DMS153 (cell line): Measurements from ENCODE around the gene DOCK1.

Experiments used
- DNase-seq: peaks from one replicate; lab custom pipeline; 2025; lab: John Stamatoyannopoulos, UW

DOCK1 gene

DNA sequence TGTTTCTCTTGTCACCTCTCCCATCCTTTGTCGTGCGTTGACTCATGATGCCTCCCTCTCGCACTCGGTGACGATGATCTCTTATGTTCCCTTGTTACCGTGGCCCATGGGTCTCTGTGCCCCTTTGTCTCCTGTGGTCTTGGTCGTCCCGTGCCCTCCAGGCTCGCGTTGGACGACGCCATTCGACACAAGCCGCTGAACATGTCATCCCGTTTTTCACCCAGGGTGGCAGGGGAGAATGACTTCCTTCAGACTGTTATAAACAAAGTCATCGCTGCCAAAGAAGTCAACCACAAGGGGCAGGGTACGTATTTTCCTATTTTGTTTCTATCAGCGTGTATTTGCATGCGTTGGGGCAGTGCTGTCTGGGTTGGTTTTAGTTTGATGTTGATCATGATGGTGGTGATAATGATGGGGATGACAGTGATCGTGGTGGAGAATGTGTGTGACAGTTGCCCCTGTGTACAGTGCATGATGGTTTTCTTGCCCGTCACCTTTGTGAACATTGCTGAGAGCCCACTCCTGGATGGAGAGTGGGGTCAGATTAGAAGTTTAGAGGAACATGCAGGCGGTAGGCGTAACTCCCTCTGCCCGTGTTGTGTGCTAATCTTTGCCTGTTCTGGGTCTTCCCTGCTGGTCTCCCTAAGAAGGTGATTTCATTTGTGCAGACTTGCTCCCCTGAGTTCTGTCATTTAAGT is 107.0 kb downstream of the DOCK1 start:
- no peak for DNase-seq

DNA sequence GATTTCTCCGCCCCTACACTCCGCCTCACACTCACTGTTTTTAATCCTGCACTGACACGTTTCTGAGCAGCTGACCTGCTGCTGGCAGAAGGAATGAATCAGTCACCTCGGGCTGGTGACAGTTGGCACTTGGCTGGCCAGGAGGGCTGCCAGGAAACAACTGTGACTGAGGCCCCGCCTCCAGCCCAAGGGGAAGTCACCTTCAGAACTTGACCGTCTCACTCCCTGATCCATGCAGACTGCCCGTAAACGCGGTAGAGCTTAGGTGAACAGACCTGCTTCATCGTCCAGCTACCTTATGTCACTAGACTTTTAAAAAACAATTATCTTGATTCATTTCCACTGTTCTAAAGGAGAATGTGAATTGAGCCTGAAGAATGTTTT is 107.5 kb downstream of the DOCK1 start:
- peak; percentile 56 for DNase-seq

DNA sequence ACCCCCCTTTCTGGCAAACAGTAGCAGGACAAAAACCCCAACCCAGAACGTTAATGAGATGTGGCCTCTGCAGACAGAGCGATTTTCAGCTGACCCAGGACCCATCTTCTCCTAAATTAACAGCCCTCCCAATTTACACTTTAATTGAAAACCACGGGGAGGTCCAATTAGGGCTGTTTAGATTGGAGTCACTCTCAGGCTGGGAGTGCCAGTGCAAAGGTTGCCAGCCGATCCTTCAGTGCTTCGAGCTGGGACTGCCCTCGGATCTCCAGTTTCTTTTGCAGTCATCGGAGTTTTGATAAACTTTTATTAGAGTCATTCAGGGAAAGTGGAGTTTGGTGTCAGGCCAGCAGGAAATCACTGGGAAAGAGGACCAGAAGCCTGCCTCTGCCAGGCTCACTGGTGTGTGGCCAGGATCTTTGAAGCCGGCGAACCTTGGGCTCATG is 108.0 kb downstream of the DOCK1 start:
- DNase-seq = no peak

DNA sequence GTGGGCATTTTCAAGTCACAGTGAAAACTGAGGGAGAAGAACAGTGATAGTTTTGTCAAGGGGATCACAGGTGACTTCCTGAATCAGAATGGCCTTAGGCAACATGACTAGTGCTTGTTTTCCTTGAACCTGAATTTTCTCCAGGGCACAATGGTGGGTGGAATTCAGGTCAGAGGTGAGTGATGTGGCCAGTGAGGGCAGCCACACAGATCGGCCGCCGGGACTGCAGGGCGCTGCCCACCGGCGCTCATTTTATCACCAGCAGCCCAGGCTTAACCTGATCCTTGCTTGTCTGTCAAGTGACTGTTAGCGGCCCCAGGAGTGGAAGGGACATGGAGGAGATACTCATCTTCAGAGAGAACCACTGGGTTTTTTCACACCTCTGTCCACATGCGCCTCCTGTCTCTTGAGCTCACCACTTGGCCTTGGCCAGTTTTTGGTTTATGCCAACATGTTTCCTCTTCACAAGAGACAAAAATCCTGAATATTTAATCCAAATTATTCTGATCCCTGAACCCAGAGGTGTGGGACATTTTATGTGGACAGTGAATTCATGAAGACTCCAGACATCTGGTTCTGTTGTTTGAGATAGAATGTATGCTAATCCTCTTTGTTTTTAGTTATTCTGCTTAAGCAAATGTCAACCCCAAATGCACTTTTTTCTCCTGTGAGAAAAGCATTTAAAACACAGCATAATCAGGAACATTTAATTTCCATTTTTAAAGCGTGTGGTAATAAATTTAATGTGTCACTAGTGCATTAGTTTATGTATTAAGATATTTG is 108.7 kb downstream of the DOCK1 start:
- no peak for DNase-seq

DNA sequence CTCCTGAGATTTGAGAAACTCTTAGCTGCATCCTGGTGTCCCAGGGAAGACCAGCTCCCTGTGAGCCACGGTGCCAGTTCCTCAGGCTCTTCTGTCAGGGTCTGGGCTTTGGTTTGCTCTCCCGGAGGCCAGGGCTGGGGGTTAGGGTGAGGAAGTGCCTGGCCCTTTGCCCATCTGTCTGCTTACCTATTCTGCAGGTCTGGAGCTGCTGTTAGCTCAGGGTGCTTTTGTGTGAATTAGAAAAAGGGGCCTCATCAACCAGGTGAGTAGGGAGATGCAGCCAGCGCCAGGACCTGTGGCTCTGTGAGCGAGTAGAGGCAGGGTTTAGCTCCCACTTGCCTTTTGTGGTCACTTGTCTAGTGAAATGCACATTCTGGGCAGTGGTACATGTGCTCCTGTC is 109.4 kb downstream of the DOCK1 start:
- DNase-seq = no peak

DNA sequence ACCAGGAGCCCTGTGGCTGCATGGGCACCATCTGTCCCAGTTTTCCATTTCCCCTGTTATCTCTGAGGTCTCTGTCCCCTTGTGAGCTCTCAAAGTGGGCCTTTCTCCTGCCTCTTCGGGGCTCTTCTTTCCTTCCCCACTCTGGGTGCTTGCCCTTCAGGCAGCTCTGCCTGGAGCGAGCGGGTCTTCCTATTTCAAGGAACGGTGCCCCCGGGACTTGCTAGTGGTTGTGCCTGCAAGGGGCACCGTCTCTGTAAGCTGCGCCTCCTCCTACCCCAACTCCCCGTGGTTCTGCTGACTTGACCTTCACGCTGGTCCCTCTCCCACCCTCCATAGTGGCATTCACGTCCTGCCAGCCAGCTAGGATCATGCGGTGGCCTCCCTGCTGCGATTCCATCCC is 110.1 kb downstream of the DOCK1 start:
- DNase-seq = no peak

DNA sequence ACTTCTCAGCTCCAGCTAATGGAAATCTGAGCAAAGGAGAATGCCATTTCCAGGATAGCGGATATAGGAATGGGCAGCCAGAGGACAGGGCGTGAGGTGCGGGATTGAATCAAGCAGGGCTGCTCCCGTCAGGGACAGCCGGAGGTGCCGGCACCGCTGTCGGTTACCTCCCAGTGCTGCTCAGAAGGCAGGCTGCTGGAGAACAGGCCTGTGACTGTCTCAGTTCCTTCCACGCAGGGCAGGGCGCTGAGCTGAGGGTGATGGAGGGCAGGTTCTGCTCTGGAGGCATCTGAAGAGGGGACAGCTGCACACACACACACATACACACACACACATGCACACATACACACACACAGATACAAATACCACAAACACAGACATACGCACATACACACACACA is 111.1 kb downstream of the DOCK1 start:
- DNase-seq = no peak

DNA sequence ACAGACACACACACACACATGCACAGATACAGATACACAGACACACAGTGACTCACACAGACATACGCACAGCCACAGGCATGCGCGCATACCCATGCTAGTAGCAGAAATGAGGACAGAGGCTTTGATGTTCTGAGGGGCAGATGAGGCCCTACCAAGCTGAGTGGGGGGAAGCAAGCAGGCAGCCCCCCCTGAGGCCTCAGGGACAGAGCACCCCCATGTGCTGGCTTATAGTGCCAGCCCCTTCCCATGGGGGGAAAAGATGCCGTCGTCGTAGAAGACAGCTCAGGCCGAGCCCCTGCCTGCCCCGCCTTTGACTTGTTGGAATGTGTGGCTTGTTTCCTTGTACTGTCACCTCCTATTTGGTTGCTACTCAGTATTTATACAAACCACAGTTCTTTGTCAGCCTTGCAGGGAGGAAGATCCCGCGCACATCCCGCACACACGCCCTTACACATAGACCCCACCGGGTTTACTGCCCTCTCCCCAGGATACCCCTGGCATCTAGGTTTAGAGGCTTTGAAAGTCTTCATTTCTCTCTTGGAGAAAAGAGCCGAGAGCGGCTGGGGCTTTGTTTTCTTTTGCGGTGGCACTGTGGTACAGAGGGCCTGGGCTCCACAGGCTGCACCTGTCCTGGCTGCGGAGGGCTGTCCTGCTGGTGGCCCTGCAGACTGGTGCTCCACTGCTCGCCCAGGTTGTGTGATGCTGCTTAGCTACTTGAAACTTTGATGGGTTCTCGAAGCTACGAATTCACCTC is 112.5 kb downstream of the DOCK1 start:
- no peak for DNase-seq

DNA sequence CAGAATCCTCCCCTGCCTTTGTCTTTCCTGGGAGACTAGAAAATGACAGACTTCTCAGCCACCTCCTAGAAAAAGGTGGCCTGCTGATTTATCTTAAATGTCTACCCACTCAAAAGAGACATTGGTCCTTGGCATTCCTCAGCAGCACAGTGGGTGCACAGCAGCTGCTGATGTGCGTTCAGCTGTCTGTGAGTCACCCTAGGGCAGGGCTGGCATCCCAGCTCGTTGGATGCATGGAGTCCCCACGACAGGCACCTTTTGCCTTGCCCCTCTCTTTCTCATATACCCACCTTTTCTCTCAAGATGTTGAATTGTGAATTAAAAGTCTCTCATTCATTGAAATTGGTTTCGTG is 113.0 kb downstream of the DOCK1 start:
- DNase-seq = no peak

DNA sequence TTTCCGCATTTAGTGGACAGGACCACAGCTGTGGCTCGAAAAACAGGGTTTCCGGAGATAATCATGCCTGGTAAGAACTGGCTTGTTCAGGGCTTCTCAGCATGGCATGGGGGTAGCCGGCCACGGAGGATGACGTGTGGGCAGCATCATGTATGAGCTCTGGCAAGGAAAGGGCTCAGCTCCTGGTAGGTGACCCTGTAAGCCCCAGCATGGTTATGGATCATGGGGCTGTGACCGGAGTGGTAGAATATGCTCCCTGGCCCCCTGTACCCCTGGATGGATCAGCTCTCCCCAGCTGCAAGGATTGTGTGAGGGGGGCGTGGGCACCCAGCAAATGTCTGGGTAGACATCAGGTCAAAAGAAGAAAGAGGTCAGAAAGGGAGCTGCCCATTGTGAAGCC is 113.5 kb downstream of the DOCK1 start:
- DNase-seq = no peak

DNA sequence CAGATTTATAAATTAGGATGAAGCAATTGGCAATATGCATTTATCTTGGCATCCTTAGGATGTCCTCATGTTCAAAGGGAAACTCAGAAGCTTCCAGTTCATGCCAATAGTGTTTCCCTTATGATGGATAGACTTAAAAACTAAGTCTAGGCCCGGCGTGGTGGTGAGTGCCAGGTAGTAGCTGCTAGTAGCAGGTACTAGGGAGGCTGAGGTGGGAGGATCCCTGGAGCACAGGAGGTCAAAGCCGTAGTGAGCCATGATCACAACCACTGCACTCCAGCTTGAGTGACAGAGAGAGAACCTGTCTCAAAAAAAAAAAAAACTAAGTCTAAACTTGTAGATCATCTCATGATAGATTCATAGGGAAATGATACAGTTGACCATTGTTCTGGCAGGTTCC is 115.0 kb downstream of the DOCK1 start:
- no peak for DNase-seq

DNA sequence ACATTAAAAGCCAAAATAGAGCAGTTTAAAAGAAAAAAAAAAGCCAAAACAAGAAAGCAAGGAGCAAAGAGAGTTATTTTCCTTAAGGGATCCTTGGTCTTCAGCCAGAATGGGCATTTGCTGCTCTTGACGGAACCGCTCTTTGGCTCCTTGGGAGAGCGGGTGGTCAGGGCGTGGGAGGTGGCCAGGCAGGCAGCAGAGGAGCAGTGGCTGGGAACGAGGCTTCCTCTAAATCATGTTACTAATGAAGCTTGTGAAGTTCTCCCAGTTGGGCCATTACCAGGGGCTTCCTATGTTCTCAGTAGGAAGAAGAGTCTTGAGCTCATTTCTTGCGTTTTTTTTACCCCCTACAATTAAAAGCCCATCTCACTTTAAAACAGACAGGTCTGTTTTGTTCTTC is 116.6 kb downstream of the DOCK1 start:
- no peak for DNase-seq

DNA sequence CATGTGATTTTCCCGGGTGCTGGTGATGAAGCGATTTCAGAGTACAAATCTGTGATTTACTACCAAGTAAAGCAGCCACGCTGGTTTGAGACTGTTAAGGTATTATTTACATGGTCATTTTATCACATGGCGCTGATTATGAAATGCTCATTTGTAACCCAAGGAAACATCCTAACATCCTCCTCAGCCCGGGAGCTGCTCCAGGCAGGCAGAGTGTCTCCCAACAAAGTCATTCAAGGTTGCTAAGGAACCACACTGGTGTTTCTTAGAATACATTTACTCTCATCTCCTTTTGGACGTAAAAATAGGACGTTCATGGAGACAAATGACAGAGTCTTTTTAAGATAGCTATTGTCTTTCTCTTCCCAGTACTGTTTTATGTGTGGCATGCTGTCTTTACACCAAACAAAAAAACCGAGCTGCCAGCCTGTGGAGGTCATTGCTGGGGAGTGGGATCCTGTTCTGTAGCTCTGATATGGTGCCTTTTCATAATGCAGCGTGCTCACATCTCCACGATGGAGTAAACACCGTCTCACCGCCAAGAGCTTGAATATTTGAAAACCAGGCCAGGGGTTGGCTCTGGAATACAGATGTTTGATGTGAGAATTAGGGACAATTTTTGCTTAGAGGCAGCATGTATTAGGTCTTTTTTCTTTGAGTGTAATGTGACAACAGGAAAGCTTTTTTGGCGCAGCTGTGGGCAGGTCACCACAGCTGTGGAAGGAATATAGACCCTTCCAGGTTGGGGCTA is 119.6 kb downstream of the DOCK1 start:
- DNase-seq = no peak

DNA sequence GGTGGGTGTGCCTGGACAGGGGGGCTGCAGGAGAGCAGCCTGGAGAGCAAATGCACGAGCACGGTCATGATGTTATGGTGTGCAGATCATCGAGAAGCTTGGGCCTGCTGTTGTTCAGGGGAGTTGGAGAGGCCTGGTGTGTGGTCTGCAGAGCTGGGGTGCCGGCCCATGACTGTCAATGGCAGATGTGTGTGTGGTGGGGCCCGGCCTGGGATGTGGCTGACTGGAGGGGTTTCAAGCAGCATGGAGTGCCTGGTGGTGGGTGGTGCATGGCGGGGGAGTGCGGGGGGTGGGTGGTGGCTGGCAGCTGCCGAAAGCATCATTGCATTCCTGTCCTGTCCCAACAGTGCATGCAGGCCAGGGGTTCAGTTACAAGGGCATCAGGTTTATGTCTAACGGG is 122.6 kb downstream of the DOCK1 start:
- no peak for DNase-seq

DNA sequence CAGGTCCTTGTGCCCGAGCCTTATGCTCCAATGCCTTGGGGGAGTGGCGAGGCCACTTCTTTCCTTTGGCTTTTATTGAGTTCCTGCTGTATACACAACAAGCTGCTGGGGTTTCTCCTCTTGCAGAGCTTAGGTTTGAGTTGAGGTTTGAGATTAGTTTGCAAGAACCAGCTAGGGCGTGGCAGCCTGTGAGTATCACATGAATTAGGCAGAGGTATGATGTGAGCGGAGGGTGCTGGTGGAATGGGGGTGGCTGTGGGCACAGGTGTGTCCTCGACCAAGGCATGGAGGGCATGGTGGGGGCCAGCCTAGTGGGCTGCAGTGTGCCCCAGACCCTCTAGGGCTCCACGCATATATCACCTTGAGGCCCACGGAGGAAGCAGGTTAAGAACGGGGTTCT is 123.3 kb downstream of the DOCK1 start:
- no peak for DNase-seq

DNA sequence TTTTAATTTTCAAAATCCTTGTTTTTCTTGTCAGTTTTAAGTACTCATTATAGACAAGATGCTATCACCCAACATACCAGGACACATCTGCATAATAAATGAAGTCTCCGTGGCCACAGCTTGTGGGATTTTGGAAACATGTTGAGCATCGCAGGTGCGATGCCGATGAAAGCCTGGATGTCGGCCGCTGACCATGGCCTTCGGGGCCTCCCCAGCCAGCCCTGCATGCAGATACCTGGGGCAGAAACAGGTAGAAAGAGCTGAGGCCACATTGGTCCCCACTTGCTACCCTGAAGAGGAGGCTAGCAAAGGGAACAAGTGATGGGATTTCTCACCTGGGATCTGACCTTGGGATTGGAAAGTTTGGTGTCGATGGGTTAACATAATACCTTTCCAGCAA is 123.8 kb downstream of the DOCK1 start:
- DNase-seq = no peak

DNA sequence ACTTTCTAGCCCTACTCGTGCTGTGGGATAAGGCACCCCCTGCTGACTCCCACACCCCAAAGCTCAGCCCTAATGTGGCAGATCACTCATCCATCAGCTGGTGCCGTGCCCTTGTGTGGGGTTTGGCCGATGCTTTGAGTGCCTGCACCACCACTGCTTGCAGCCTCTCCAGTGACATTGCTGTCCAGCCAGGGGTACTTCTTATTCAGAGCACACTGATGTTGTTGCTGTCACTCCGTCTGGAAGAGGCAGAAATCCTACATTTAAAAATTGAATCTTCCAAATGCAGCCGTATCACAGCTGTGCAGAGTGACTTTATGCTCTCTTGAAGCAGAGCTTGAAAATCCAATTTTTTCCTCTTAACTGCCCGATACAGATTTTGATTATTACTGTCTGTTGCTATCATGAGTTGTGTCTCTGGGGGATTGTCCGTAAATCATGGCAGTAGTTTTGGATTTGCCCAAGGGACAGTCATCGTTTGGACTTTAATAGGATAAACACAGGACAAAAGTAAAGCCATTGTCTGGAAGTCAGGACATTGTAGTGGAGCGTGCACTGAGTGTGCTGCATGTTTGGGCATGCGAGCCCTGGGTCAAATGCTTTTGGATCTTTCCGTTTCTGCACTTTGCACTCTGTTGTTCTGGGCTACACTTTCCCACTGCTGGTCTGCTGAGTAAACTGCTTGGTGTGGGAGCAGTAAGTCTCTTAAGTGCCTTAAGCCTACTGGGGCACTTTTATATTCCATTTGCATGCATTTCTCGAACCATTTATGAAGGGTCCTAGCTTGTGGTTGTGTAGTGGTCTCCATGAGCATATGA is 128.2 kb downstream of the DOCK1 start:
- DNase-seq = no peak

DNA sequence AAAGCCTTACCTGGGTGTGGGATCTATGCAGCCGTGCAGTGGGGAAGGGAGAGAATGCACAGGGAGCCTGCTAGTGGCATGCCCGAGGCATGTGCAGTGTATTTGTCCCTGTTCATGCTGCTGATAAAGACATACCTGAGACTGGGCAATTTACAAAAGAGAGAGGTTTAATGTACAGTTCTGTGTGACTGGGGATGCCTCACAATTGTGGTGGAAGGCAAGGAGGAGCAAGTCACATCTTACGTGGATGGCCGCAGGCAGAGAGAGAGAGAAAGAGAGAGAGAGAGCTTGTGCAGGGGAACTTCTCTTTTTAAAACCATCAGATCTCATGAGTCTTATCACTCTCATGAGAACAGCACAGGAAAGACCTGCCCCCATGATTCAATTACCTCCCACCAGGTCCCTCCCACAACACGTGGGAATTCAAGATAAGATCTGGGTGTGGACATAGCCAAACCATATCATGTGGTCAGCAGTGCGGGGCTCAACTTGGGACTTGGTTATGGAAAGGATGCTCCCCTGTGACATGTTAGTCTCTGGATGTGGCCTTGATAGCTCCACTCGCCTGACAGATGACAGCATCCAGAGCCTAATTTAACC is 128.9 kb downstream of the DOCK1 start:
- DNase-seq = no peak

DNA sequence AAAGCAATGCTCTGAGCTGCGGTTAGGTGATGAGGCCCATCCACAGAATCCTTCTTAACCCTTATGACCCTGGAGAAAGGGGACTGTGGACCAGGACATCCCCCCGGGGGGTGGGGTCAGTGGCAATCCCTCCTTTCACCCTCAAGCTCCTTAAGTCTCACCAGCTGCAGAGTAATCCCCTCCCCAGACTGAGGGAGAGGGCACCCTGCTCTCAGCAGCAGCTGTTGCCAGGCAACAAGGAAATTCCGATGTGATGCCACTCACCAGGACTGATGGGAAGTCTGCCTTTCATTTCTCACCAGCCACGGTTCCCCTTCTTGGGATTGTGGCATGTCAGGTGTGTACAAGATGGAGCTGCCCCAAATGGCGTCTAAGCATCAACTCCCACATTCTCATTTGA is 129.6 kb downstream of the DOCK1 start:
- no peak for DNase-seq

DNA sequence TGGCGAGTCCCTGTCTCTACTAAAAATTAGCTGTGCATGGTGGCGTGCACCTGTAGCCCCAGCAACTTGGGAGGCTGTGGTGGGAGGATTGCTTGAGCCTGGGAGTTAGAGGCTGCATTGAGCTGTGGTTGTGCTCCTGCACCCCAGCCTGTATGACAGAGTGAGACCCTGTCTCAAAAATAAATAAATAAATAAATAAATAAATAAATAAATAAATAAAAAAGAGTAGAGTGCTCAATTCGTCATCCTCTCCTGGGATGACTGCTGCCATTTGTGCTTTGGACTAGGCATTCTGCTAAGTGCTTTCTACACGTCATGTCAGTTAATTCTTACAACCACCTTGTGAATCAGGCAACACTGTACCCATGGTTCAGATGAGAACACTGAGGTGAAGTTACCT is 130.6 kb downstream of the DOCK1 start:
- no peak for DNase-seq

DNA sequence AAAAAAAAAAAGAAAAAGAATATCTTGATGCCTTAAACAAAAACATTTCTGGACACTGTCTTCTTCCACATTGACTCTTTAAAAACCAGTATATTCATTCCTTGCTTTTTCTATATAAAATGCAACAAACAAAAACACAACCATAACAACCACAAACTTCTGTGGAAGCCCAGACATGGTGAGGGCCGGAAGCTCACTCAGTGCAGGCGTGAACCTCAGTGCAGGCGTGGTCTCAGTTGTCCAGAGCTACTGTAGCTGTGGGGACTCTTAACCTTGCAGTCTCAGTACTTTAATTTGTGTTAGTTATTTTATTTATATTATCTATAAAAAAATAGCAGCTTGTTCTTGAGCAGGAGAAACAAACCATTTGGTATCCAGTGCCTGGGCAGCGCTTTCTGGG is 131.8 kb downstream of the DOCK1 start:
- no peak for DNase-seq
